Right lobe of liver (tissue), 4 donors: Measurements from ENCODE around the gene NBEA.

Experiments
- POLR2A ChIP-seq: fragments of 450-650 bp; IDR thresholded peaks from one replicate; pipeline ENCODE4 v1.6.1; 2017; ENCODE audit warnings: antibody characterized with exemption, mild to moderate bottlenecking
- TF ChIP-seq, protein P1 (sequence below), 4 donors: fragments of 200-600 bp in 3 of 4; fragments of 450-650 bp in 1 of 4; IDR thresholded peaks; one replicate each; pipeline versions ENCODE4 v1.5.1 to v1.8.0; 2016 to 2022; ENCODE audit warnings: antibody characterized with exemption in 4 of 4, mild to moderate bottlenecking in 2 of 4
- donor health status: DM: no; HTN: no; CAD: no.
- donor health status: DM: no; HTN: no; CAD: no.
- donor health status: DM: no; HTN: yes; CAD: no.

DNA sequence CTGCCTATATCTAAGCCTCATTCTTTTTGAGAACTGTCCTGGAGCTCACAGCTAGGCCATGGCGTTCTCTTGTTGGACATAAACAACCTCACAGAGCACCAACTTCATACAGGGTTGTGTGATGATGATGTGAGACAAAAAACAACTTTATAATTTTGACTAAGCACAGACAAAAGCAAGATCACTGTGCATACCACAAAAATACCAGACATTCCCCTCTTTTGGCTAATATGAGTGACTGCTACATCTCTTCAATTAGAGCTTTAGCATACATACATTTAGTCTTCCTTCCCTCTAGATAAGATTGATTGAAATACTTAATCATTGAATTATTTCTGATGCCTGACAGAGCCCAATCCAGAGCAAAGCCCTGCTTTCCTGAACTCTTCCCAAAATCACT, 526.1 kb downstream of the NBEA start:
- TF ChIP-seq, protein P1, sequence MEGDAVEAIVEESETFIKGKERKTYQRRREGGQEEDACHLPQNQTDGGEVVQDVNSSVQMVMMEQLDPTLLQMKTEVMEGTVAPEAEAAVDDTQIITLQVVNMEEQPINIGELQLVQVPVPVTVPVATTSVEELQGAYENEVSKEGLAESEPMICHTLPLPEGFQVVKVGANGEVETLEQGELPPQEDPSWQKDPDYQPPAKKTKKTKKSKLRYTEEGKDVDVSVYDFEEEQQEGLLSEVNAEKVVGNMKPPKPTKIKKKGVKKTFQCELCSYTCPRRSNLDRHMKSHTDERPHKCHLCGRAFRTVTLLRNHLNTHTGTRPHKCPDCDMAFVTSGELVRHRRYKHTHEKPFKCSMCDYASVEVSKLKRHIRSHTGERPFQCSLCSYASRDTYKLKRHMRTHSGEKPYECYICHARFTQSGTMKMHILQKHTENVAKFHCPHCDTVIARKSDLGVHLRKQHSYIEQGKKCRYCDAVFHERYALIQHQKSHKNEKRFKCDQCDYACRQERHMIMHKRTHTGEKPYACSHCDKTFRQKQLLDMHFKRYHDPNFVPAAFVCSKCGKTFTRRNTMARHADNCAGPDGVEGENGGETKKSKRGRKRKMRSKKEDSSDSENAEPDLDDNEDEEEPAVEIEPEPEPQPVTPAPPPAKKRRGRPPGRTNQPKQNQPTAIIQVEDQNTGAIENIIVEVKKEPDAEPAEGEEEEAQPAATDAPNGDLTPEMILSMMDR (IDR thresholded peaks at IDR 0.05): no peak
- TF ChIP-seq POLR2A: no peak
